ENCODE results near the gene SLC22A1. TPM values are rescaled to one million over a fixed set of nuclear protein-coding genes. Genes with fewer than 3 reads are reported as not detected.

The SLC22A1 gene
- total RNA-seq, 1 donor from 2014 or later, result 0.44 TPM

DNA sequence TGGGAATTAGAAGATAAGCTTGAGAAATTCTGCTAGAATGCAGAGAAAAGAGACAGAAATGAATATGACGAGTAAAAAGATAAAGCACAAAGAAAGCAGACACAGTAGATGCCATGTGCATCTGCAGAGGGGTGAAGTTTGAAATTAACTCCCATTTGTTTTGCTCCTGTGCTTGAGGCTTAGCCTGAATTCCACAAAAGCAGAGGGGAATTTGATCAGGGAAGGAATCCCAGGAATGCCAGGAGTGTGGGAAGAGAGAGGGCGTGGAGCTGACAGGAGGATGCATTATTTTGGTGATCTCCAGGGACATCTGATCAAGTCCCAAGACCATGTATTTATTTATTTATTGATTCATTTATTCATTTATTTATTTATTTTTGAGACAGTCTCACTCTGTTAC lies 55.6 kb downstream of the SLC22A1 start:
- no peak for ATAC-seq

DNA sequence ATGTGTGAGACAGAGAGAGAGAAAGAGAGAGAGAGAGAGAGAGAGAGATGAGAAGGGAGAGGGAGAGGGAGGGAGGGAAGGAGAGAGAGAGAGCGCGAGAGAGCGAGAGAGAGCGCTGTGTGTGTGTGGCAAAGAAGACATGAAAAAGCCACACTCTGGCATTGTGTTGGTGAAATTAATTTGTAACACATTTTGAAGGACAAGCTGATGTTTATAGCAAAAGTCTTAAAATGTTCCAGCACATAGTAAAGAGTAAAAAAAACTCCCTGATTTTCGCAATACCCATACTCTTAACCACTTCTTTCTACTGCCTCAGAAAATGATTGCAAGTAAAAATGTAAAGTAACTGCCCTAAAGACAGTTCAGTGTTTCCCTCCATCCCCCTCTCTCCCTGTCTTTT lies 56.7 kb downstream of the SLC22A1 start:
- ATAC-seq, result no peak

- no peak for ATAC-seq
Measured at GRCh38 chr6:160180706-160181105, 59.1 kb downstream of the SLC22A1 start.

DNA sequence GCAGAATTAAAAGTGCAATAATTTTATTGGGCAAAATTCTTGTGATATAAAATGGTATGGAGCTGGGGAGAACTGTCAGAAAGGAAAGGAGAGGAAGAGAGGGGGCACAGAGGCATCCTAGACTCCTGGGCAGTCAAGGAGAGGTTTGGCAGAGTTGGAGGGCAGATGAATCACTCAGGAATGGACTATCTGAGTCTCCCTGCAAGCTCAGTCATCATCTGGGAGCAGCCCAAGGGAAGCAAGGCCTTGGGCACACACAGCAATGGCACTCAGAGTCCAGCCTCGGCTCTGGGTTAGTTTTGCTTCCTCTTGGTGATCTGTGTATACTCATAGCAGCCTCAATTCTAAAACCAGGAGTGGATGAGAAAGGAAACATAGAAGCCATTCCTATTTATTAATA lies 67.2 kb downstream of the SLC22A1 start:
- no peak for ATAC-seq

DNA sequence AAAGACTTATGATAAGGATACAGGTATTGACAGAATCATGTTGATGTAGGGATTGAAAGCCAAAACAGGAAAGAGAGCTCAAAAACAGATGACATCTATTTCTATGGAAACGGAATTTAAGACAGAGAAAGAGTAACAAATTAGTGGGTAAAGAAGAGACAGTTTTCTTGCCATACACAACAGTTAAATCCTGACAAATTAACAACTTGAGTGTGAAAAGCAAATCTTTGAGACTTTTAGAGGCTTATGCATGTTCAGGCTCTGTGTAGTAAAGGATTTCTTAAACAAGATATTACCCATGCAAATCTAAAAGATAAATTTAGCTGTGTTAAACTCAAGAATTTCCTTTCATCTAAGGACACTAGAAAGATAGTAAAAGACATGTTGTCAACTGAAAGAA lies 68.5 kb downstream of the SLC22A1 start:
- ATAC-seq, result no peak

- no peak for ATAC-seq
Measured at GRCh38 chr6:160190973-160191372, 69.4 kb downstream of the SLC22A1 start.

- ATAC-seq, result no peak
Measured at GRCh38 chr6:160192840-160193239, 71.2 kb downstream of the SLC22A1 start.

DNA sequence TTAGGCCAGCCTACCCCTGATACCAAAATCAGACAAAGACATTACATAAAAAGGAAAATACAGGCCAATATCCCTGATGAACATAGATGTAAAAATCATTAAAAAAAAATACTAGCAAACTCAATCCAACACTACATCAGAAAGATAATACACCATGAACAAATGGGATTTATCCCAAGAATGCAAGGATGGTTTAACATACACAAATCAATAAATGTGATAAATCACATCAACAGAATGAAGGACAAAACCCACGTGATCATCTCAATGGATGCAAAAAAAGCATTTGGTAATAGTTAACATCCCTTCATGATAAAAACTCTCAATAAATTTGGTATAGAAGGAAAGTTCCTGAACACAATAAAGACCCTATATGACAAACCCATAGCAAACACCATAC lies 73.2 kb downstream of the SLC22A1 start:
- no peak for ATAC-seq

- ATAC-seq, result no peak
Measured at GRCh38 chr6:160197662-160198061, 76.0 kb downstream of the SLC22A1 start.

DNA sequence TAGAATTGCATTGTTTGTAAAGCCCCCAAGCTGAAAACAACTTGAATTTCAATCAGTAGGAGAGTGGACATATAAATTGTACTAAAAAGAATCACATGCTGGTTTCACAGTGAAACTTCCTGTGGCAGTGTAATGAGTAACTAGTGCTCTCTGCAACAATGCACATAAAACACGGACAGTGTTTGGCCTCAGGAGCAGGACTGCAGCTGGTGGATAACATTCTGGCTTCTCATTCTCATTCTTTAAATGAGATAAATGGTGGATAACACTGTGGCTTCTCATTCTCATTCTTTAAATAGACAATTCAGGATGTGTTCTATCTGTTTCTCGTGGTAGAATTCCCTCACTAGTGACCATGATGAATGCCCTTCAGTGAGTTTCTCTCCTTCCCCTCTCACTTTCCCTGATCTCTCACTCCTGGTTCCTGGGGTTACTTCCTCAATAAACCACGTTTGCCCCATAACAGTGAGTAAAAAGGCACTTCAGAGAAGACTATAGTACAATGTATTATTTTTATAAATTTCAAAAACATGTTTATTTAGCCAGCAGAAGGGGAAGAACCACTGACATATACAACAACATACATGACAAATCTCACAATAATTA lies 77.1 kb downstream of the SLC22A1 start:
- no peak for ATAC-seq

GRCh38 chr6:160201061-160201460 lies 79.4 kb downstream of the SLC22A1 start:
- ATAC-seq, result no peak

DNA sequence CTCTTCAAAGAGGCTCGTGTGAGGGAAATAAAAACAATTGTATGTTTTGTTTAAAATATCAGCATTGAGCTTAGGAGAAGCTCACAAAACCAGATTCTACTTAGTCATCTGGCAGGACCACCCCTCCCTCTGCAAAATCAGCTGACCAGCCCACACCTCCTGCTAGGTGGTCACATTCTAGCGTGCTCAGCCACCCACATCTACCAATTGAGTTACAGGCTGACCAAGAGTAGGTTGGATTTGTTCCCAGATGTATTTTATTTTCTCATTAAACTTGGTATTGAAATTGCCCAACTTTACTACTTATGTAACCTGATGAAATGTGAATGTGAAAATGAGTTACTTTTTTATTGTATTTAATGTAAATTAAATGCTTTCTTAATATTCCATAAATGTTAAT lies 80.8 kb downstream of the SLC22A1 start:
- no peak for ATAC-seq

DNA sequence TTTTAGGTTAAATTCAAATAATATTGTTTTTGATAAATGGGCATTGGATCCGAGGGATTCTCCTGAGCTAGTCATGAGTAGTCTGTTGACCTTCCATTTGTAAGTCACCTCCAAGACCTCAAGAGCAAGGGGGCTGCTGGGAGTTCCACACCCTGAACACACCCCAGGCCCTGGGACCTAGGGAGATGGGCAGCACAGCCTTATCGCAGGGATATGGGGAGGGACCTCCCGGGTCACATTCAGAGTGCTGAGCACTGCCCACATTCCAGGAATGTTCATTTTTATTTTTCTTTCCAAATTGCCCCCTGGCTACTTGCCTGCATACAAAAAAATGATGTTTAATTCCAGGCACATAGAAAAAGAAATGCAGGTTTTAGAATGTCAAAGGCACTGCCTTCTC lies 81.5 kb downstream of the SLC22A1 start:
- no peak for ATAC-seq

- no peak for ATAC-seq
Measured at GRCh38 chr6:160203522-160203921, 81.9 kb downstream of the SLC22A1 start.

GRCh38 chr6:160203953-160204352 lies 82.3 kb downstream of the SLC22A1 start:
- no peak for ATAC-seq

GRCh38 chr6:160204710-160205109 lies 83.1 kb downstream of the SLC22A1 start:
- no peak for ATAC-seq

DNA sequence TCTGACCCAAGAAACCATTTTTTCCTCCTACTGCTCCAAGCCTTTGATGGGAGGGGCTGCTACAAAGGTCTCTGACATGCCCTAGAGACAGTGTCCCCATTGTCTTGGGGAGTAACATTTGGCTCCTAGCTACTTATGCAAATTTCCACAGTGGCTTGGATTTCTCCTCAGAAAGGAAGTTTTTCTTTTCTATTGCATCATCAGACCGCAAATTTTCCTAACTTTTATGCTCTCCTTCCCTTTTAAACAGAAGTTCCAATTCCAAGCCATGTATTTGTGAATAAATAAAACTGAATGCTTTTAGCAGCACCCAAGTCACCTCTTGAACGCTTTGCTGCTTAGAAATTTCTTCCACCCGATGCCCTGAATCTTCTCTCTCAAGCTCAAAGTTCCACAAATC lies 86.0 kb downstream of the SLC22A1 start:
- ATAC-seq, result no peak

Other genes starting within 250 kb of the SLC22A1 start
- not detected for gene MAS1, start 230.8 kb upstream of the SLC22A1 start, total RNA-seq
- gene IGF2R, start 152.7 kb upstream of the SLC22A1 start, total RNA-seq, result 53.5 TPM
- not detected for gene SLC22A2, start 137.0 kb downstream of the SLC22A1 start, total RNA-seq
- 8.0 TPM for gene SLC22A3, start 226.6 kb downstream of the SLC22A1 start, total RNA-seq

Measured in esophagus mucosa (tissue), 1 donor.